Left ventricle myocardium inferior (tissue), 1 donor: ENCODE results near the gene IL33. TPM values are rescaled to one million over a fixed set of nuclear protein-coding genes. Genes with fewer than 3 reads are reported as not detected.

Experiments used
- DNase-seq: peaks from one replicate; pipeline ENCODE4 v3.0.0-alpha.2; 2020
- H3K27ac ChIP-seq: fragments of 200-600 bp; replicated peaks from 2 replicates; pipeline ENCODE4 v1.8.0; 2021
- H3K27me3 ChIP-seq: fragments of 200-600 bp; 2 replicates; pipeline ENCODE4 v1.8.0; 2021; ENCODE audit warnings: low read depth
- H3K36me3 ChIP-seq: fragments of 200-600 bp; 2 replicates; pipeline ENCODE4 v1.8.0; 2021
- H3K4me1 ChIP-seq: fragments of 200-600 bp; 2 replicates; pipeline ENCODE4 v1.8.0; 2021
- H3K4me3 ChIP-seq: fragments of 200-600 bp; 2 replicates; pipeline ENCODE4 v1.8.0; 2021; ENCODE audit warnings: mild to moderate bottlenecking, moderate library complexity
- H3K9me3 ChIP-seq: fragments of 200-600 bp; replicated peaks from 2 replicates; pipeline ENCODE4 v1.8.0; 2021
- CTCF ChIP-seq: fragments of 200-600 bp; IDR thresholded peaks from 2 replicates; pipeline ENCODE4 v1.8.0; 2021; ENCODE audit warnings: antibody characterized with exemption, mild to moderate bottlenecking, borderline replicate concordance
- intact Hi-C: fragments of 100-400 bp; cut with micrococcal nuclease; formaldehyde crosslinking; loops from one replicate; pipeline ENCODE4 v1.11.0; 2022
- total RNA-seq: library from RNA; stranded (reverse); fragmentation: NEBNext Ultra II Directional; extraction: Animal tissue kit (Norgen Biotek cat#: 25700); gene quantifications from one replicate; pipeline ENCODE4 v1.2.1, GENCODE V29; 2021
- donor health status: DM: no; HTN: yes; CAD: no; lungs with severe emphysema.

Gene IL33
- total RNA-seq, 1 donor from 2014 or later: 27.1 TPM

GRCh38 chr9:6232336-6232945, 16.8 kb downstream of the IL33 start:
- no peaks in the 10 kb centered on the region for H3K9me3 ChIP-seq
- no peak for TF ChIP-seq CTCF
- intact Hi-C loops: no loop called here
- no peaks in the 10 kb centered on the region for H3K36me3 ChIP-seq
- no peaks in the 10 kb centered on the region for H3K27me3 ChIP-seq
- no peak overlapping the region for H3K4me3 ChIP-seq
- DNase-seq: no peak
- peak overlapping the region; percentile 4 for H3K27ac ChIP-seq
- H3K4me1 ChIP-seq: peaks cover 49% of the 10 kb centered on the region

GRCh38 chr9:6234014-6234413, 18.4 kb downstream of the IL33 start:
- intact Hi-C loops: no loop called here

GRCh38 chr9:6237267-6237666, 21.7 kb downstream of the IL33 start:
- intact Hi-C loops: no loop called here
- H3K4me1 ChIP-seq: peaks cover 13% of the 10 kb centered on the region
- H3K36me3 ChIP-seq: peaks cover 4% of the 10 kb centered on the region
- no peak overlapping the region for H3K4me3 ChIP-seq
- no peaks in the 10 kb centered on the region for H3K27me3 ChIP-seq
- H3K9me3 ChIP-seq: no peaks in the 10 kb centered on the region
- TF ChIP-seq CTCF: no peak
- no peak overlapping the region for H3K27ac ChIP-seq
- DNase-seq: no peak

More at GRCh38 chr9:6234014-6234413, 18.4 kb downstream of the IL33 start:
- no peak for DNase-seq
- Histone ChIP-seq H3K27ac (peak overlapping the region; percentile 34), H3K36me3 (no peaks in the 10 kb centered on the region), H3K4me3 (no peak overlapping the region), H3K27me3 (no peaks in the 10 kb centered on the region), H3K4me1 (peaks cover 37% of the 10 kb centered on the region), H3K9me3 (no peaks in the 10 kb centered on the region)
- no peak for TF ChIP-seq CTCF

GRCh38 chr9:6239048-6239461, 23.4 kb downstream of the IL33 start:
- intact Hi-C loops: no loop called here
- Histone ChIP-seq H3K27ac (no peak overlapping the region), H3K4me3 (no peak overlapping the region), H3K4me1 (peaks cover 7% of the 10 kb centered on the region), H3K9me3 (no peaks in the 10 kb centered on the region), H3K27me3 (no peaks in the 10 kb centered on the region), H3K36me3 (peaks cover 16% of the 10 kb centered on the region)
- DNase-seq: no peak
- TF ChIP-seq CTCF: no peak

GRCh38 chr9:6239694-6240093, 24.1 kb downstream of the IL33 start:
- Histone ChIP-seq H3K36me3 (peaks cover 16% of the 10 kb centered on the region), H3K9me3 (no peaks in the 10 kb centered on the region), H3K27ac (no peak overlapping the region), H3K27me3 (no peaks in the 10 kb centered on the region), H3K4me3 (no peak overlapping the region), H3K4me1 (peaks cover 7% of the 10 kb centered on the region)
- TF ChIP-seq CTCF: no peak
- no peak for DNase-seq
- intact Hi-C loops: no loop called here

- intact Hi-C loops: no loop called here
- peaks cover 11% of the 10 kb centered on the region for H3K4me1 ChIP-seq
- H3K36me3 ChIP-seq: peaks cover 16% of the 10 kb centered on the region
- TF ChIP-seq CTCF: no peak
- no peak overlapping the region for H3K4me3 ChIP-seq
- H3K27me3 ChIP-seq: no peaks in the 10 kb centered on the region
- DNase-seq: no peak
- no peak overlapping the region for H3K27ac ChIP-seq
- H3K9me3 ChIP-seq: no peaks in the 10 kb centered on the region
Observed at GRCh38 chr9:6243746-6244145, 28.1 kb downstream of the IL33 start.
